SU-DHL-6 (cell line): ENCODE data around the gene GULP1.

Experiments
- H2AFZ ChIP-seq: fragments of 200-600 bp; sonication (generic); 2 replicates; pipeline ENCODE4 v1.6.1; 2014; ENCODE audit warnings: low read depth, mild to moderate bottlenecking, moderate library complexity, mixed read lengths, antibody characterized with exemption, low read length; ENCODE audit not compliant: severe bottlenecking
- H3F3A ChIP-seq: fragments of 200-600 bp; shearing (Covaris generic); 2 replicates; pipeline ENCODE4 v1.6.0; 2016; ENCODE audit warnings: antibody characterized with exemption, mild to moderate bottlenecking; ENCODE audit not compliant: insufficient read depth
- H3K27ac ChIP-seq: fragments of 200-600 bp; sonication (generic); 2 replicates; pipeline ENCODE4 v1.5.1; 2016; ENCODE audit warnings: low read depth, mild to moderate bottlenecking, low read length, moderate library complexity, mixed read lengths
- H3K27me3 ChIP-seq: fragments of 200-600 bp; sonication (generic), shearing (Covaris generic); 2 replicates; pipeline ENCODE4 v1.6.0; 2014; ENCODE audit warnings: mild to moderate bottlenecking, low read length
- H3K36me3 ChIP-seq: fragments of 200-600 bp; sonication (generic); 2 replicates; pipeline ENCODE4 v1.6.1; 2014; ENCODE audit warnings: mild to moderate bottlenecking, low read length, mixed read lengths
- H3K4me2 ChIP-seq: fragments of 300-600, 200-600 bp; shearing (Covaris generic), sonication (generic); 2 replicates; pipeline ENCODE4 v1.6.0; 2014; ENCODE audit warnings: low read length, low read depth, mild to moderate bottlenecking; ENCODE audit not compliant: poor library complexity, severe bottlenecking
- H3K4me3 ChIP-seq: fragments of 200-600 bp; sonication (generic); 2 replicates; pipeline ENCODE4 v1.5.1; 2014; ENCODE audit warnings: antibody characterized with exemption, low read length, mild to moderate bottlenecking, mixed read lengths; ENCODE audit not compliant: insufficient read depth, poor library complexity, severe bottlenecking
- H3K79me2 ChIP-seq: fragments of 200-600 bp; sonication (generic); 2 replicates; pipeline ENCODE4 v1.6.1; 2014; ENCODE audit warnings: mild to moderate bottlenecking, low read length, moderate library complexity; ENCODE audit not compliant: insufficient read depth
- H3K9ac ChIP-seq: fragments of 200-600 bp; sonication (generic); 2 replicates; pipeline ENCODE4 v1.7.0; 2014; ENCODE audit warnings: mild to moderate bottlenecking, low read length
- H3K9me2 ChIP-seq: fragments of 200-600 bp; sonication (generic); replicated peaks from 2 replicates; pipeline ENCODE4 v1.6.1; 2014; ENCODE audit warnings: low read length; ENCODE audit not compliant: insufficient read depth
- H3K9me3 ChIP-seq: fragments of 200-600 bp; sonication (generic); 2 replicates; pipeline ENCODE4 v1.6.1; 2014; ENCODE audit warnings: low read length, mixed read lengths; ENCODE audit not compliant: insufficient read depth
- H4K20me1 ChIP-seq: fragments of 200-600 bp; sonication (generic); 2 replicates; pipeline ENCODE4 v1.6.1; 2014; ENCODE audit warnings: low read depth, mild to moderate bottlenecking, antibody characterized with exemption, low read length, moderate library complexity, mixed read lengths
- EZH2phosphoT487 ChIP-seq: fragments of 200-600 bp; sonication (generic), shearing (Covaris generic); conservative IDR thresholded peaks from 2 replicates; pipeline ENCODE4 v1.6.1; 2018; ENCODE audit warnings: mild to moderate bottlenecking, antibody characterized with exemption, low read length, moderate library complexity, mixed read lengths
- TF ChIP-seq, protein P1 (sequence below): fragments of 200-600 bp; sonication (generic); IDR thresholded peaks from one replicate; pipeline ENCODE4 v1.5.1; 2017; ENCODE audit warnings: antibody characterized with exemption, mild to moderate bottlenecking, low read length, moderate library complexity; ENCODE audit not compliant: insufficient read depth, poor library complexity, severe bottlenecking

GULP1 gene

DNA sequence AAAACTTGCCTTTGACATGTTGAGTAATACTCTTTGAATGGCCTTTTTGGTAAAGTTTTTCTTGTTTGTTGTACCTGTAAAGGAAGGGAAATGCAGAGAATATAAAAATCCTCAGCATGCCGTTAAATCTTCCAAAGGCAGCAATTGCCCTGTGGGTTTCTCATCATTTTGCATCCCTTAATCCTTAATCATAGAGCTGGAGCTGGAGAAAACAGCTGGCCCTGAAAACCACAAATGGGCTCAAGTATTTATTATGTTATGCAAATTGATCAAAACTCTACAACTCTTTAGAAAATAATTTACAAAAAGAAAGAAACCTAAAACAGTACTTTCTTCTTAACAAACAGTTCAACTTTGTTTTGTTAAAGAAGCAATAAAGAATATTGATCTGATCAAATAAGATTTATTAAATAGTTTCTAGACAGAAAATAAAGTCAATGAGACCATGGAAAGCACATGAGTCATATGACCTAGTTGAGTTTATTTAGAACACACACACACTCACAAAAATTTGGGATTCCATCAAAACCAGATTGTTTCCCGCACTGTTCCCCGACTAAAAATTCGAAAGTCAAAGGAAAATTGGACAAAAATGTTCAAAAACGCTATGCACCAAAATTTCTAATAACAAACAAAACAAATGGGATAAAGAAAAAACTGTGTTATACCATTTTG, 309.0 kb downstream of the GULP1 start:
- Histone ChIP-seq H3K27me3 (no peaks in the 10 kb centered on the region), H3K9ac (no peak overlapping the region), H2AFZ (no peak overlapping the region), H3K4me3 (no peak overlapping the region), H3K79me2 (no peaks in the 10 kb centered on the region), H3K36me3 (no peaks in the 10 kb centered on the region), H3K9me2 (no peaks in the 10 kb centered on the region), H3K9me3 (no peaks in the 10 kb centered on the region), H3F3A (no peaks in the 10 kb centered on the region), H3K27ac (no peak overlapping the region), H4K20me1 (no peaks in the 10 kb centered on the region), H3K4me2 (no peak overlapping the region)
- TF ChIP-seq, protein P1, sequence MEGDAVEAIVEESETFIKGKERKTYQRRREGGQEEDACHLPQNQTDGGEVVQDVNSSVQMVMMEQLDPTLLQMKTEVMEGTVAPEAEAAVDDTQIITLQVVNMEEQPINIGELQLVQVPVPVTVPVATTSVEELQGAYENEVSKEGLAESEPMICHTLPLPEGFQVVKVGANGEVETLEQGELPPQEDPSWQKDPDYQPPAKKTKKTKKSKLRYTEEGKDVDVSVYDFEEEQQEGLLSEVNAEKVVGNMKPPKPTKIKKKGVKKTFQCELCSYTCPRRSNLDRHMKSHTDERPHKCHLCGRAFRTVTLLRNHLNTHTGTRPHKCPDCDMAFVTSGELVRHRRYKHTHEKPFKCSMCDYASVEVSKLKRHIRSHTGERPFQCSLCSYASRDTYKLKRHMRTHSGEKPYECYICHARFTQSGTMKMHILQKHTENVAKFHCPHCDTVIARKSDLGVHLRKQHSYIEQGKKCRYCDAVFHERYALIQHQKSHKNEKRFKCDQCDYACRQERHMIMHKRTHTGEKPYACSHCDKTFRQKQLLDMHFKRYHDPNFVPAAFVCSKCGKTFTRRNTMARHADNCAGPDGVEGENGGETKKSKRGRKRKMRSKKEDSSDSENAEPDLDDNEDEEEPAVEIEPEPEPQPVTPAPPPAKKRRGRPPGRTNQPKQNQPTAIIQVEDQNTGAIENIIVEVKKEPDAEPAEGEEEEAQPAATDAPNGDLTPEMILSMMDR = no peak
- no peak for TF ChIP-seq EZH2phosphoT487

DNA sequence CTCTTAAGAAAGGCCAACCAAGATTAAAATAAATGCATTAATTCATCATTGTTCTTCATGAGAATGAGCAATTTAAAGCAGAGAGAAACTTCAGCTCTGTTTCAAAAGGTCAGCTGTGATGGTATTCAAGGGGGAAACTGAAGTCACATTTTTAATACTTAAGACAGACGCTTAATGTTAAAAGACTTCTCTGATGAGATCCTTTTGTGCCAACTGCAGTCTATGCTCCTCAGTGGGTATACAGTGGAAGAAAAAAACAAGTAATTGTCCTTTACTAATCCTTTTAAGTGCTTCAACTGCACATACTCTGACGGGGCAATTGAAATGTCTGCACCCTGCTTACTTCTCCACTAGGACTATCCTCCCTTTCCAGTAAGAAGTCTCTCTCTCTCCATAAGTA, 309.7 kb downstream of the GULP1 start:
- Histone ChIP-seq H4K20me1 (no peaks in the 10 kb centered on the region), H3K9ac (no peak overlapping the region), H3K9me3 (no peaks in the 10 kb centered on the region), H3K79me2 (no peaks in the 10 kb centered on the region), H3F3A (no peaks in the 10 kb centered on the region), H3K27ac (no peak overlapping the region), H3K27me3 (no peaks in the 10 kb centered on the region), H2AFZ (no peak overlapping the region), H3K36me3 (no peaks in the 10 kb centered on the region), H3K9me2 (no peaks in the 10 kb centered on the region), H3K4me3 (no peak overlapping the region), H3K4me2 (no peak overlapping the region)
- TF ChIP-seq, protein P1 = no peak
- no peak for TF ChIP-seq EZH2phosphoT487

DNA sequence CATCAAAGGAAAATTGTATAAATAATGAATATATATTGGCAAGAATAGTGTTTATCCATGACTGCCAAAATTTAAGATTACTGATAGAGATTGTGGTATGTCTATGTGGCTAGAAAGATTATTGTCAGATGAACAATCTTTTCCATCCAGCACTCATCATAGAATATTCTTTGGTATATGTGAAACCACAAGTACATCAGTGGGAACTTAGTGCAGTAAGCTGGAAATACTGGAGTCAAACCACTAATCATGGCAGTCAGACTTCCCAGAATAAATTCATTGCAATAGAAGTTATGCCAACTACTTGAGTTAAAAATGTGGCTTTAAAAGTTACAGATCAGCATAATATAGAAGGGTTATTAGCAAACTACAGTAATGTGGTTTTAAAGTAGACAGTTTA, 310.3 kb downstream of the GULP1 start:
- H3K9ac ChIP-seq = no peak overlapping the region
- H2AFZ ChIP-seq = no peak overlapping the region
- H3K79me2 ChIP-seq = no peaks in the 10 kb centered on the region
- no peaks in the 10 kb centered on the region for H3K36me3 ChIP-seq
- H3K27ac ChIP-seq = no peak overlapping the region
- H3K4me3 ChIP-seq = no peak overlapping the region
- no peak overlapping the region for H3K4me2 ChIP-seq
- no peaks in the 10 kb centered on the region for H3K9me2 ChIP-seq
- H3K9me3 ChIP-seq = no peaks in the 10 kb centered on the region
- no peaks in the 10 kb centered on the region for H4K20me1 ChIP-seq
- H3F3A ChIP-seq = no peaks in the 10 kb centered on the region
- TF ChIP-seq, protein P1 = no peak
- TF ChIP-seq EZH2phosphoT487 = no peak
- H3K27me3 ChIP-seq = no peaks in the 10 kb centered on the region
